Tibial artery (tissue), 4 donors: ENCODE measurements around the gene STRN.
"Not testable (repeated sequence)": the region's sequence is repeated elsewhere in the genome, so short reads cannot be mapped to it uniquely, and the experiment has no call there.

Source experiments
- DNase-seq, 2 donors: peaks; one replicate each; pipeline ENCODE4 v3.0.0-alpha.2; 2019
- H3K27ac ChIP-seq, 2 donors: fragments of 200-600 bp; sonication (generic) in 1 of 2; 1 replicate in 1 of 2; 2 replicates in 1 of 2; pipeline ENCODE4 v1.5.1; 2018 to 2019; ENCODE audit warnings: mild to moderate bottlenecking in 1 of 2
- H3K27me3 ChIP-seq, 2 donors: fragments of 200-600 bp; sonication (generic) in 1 of 2; one replicate each; pipeline versions ENCODE4 v1.5.1 to v1.6.0; 2016 to 2019
- H3K36me3 ChIP-seq, 3 donors: fragments of 200-600 bp; sonication (generic) in 2 of 3; one replicate each; pipeline ENCODE4 v1.5.1; 2016 to 2019; ENCODE audit warnings: mild to moderate bottlenecking in 2 of 3
- H3K4me1 ChIP-seq, 4 donors: fragments of 200-600 bp; sonication (generic) in 2 of 4; 1 replicate in 3 of 4; 2 replicates in 1 of 4; pipeline ENCODE4 v1.5.1; 2016 to 2019
- H3K4me3 ChIP-seq, 2 donors: fragments of 200-600 bp; sonication (generic) in 1 of 2; 1 replicate in 1 of 2; 2 replicates in 1 of 2; pipeline ENCODE4 v1.5.1; 2018 to 2019; ENCODE audit warnings: mild to moderate bottlenecking in 2 of 2
- H3K9me3 ChIP-seq, 3 donors: fragments of 200-600 bp; sonication (generic) in 1 of 3; one replicate each; pipeline ENCODE4 v1.5.1; 2016 to 2019
- CTCF ChIP-seq, 2 experiments: fragments of 200-600 bp in 1 of 2; fragments of 450-650 bp in 1 of 2; IDR thresholded peaks; one replicate each; pipeline ENCODE4 v1.5.1; 2017 to 2019; ENCODE audit warnings: antibody characterized with exemption in 2 of 2, mild to moderate bottlenecking in 1 of 2, moderate library complexity in 1 of 2
- intact Hi-C: fragments of 100-400 bp; cut with DNase I; formaldehyde crosslinking; loops from one replicate; pipeline ENCODE4 v1.15.0; 2023; ENCODE audit warnings: low total_unique reads

STRN gene

GRCh38 chr2:36922629-36923028 lies 43.7 kb downstream of the STRN start:
- H3K36me3 ChIP-seq, H3K27ac ChIP-seq, H3K27me3 ChIP-seq, intact Hi-C loops, DNase-seq, H3K4me3 ChIP-seq, H3K9me3 ChIP-seq: not testable (repeated sequence)
- peaks cover 0 to 21% (median 0%) of the 10 kb centered on the region in 4 donors for H3K4me1 ChIP-seq

GRCh38 chr2:36921984-36922383 lies 44.4 kb downstream of the STRN start:
- Histone ChIP-seq H3K9me3 (no peaks in the 10 kb centered on the region), H3K27ac (no peak overlapping the region), H3K36me3 (peaks cover 0 to 4% (median 0%) of the 10 kb centered on the region in 3 donors), H3K27me3 (no peaks in the 10 kb centered on the region), H3K4me3 (no peak overlapping the region), H3K4me1 (peaks cover 0 to 18% (median 0%) of the 10 kb centered on the region in 4 donors)
- intact Hi-C loops = no loop called here
- DNase-seq = no peak
- TF ChIP-seq CTCF (IDR thresholded peaks at IDR 0.05) = no peak

GRCh38 chr2:36919041-36919837 lies 47.1 kb downstream of the STRN start:
- TF ChIP-seq CTCF (IDR thresholded peaks at IDR 0.05) = no peak
- Histone ChIP-seq H3K27ac (no peak overlapping the region), H3K9me3 (no peaks in the 10 kb centered on the region), H3K27me3 (no peaks in the 10 kb centered on the region), H3K4me3 (no peak overlapping the region), H3K4me1 (peaks cover 0 to 4% (median 0%) of the 10 kb centered on the region in 4 donors), H3K36me3 (peaks cover 0 to 8% (median 4%) of the 10 kb centered on the region in 3 donors)
- intact Hi-C loops = no loop called here
- DNase-seq = no peak

- DNase-seq = no peak
- peaks cover 0 to 4% (median 0%) of the 10 kb centered on the region in 4 donors for H3K4me1 ChIP-seq
- no peak overlapping the region for H3K4me3 ChIP-seq
- TF ChIP-seq CTCF (IDR thresholded peaks at IDR 0.05) = peak in 1 of 2 experiments; percentile 20
- no peaks in the 10 kb centered on the region for H3K27me3 ChIP-seq
- peaks cover 0 to 9% (median 4%) of the 10 kb centered on the region in 3 donors for H3K36me3 ChIP-seq
- intact Hi-C loops = no loop called here
- H3K9me3 ChIP-seq = no peaks in the 10 kb centered on the region
- no peak overlapping the region for H3K27ac ChIP-seq
Measured at GRCh38 chr2:36918307-36918706, 48.0 kb downstream of the STRN start.

GRCh38 chr2:36915627-36916026 lies 50.7 kb downstream of the STRN start:
- intact Hi-C loops = no loop called here
- Histone ChIP-seq H3K27ac (no peak overlapping the region), H3K4me3 (no peak overlapping the region), H3K27me3 (no peaks in the 10 kb centered on the region), H3K36me3 (peaks cover 0 to 17% (median 4%) of the 10 kb centered on the region in 3 donors), H3K9me3 (no peaks in the 10 kb centered on the region), H3K4me1 (peaks cover 0 to 4% (median 0%) of the 10 kb centered on the region in 4 donors)
- no peak for DNase-seq
- TF ChIP-seq CTCF (IDR thresholded peaks at IDR 0.05) = no peak

- no peaks in the 10 kb centered on the region for H3K4me1 ChIP-seq
- no peak overlapping the region for H3K4me3 ChIP-seq
- TF ChIP-seq CTCF (IDR thresholded peaks at IDR 0.05) = no peak
- H3K27me3 ChIP-seq = no peaks in the 10 kb centered on the region
- peaks cover 0 to 17% (median 4%) of the 10 kb centered on the region in 3 donors for H3K36me3 ChIP-seq
- H3K27ac ChIP-seq = no peak overlapping the region
- no peak for DNase-seq
- H3K9me3 ChIP-seq = no peaks in the 10 kb centered on the region
- intact Hi-C loops = no loop called here
Measured at GRCh38 chr2:36912695-36913094, 53.6 kb downstream of the STRN start.
